GM12892 (cell line): ENCODE results near the gene PLA2G2F.

Source experiments
- POLR2A ChIP-seq: IDR thresholded peaks from 2 replicates; pipeline ENCODE4 v1.6.1; 2011; ENCODE audit warnings: low read depth, low read length, control low read depth
- POLR2AphosphoS5 ChIP-seq: IDR thresholded peaks from 2 replicates; pipeline ENCODE4 v1.6.1; 2011; ENCODE audit warnings: low read depth, low read length, control low read depth

DNA sequence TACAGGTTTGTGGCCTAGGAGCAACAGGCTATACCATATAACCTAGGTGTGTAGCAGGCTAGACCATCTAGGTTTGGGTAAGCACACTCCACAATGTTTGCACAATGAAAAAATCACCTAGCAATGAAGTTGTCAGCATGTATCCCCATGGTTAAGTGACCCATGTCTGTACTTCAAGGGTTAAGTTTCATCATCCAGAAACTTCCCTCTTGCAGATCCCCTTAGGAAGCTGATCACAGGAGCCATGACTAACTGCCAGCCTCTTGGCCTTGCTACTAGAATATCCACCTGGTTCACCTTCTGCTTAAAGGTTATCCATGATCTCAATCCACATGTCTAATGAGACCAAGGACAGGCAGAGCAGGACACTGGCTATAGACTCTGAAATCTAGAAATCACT is 43.3 kb downstream of the PLA2G2F start:
- TF ChIP-seq POLR2A (no peak), POLR2AphosphoS5 (no peak)
